ENCODE measurements around the gene UBD.

UBD gene

DNA sequence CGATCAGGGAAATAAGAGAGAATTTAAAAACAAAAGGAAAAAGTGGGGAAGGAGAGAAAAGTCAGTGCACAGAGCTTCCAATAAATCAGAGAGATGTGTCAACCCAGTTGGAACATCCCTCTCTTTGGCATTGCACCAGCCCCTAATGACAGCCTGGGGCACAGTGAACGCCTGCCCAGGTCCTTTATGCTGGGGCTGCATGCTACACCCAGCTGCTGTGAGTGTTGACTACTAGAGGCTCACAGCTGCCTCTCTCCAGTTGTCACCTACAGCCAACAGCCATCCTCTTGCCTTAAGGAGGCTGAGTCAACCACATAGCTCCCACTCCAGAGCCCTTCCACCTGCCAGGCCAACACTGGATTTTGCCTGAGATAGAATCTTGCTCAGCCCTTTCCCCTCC is 44.4 kb upstream of the UBD start (continued):
- TF ChIP-seq, protein P1, sequence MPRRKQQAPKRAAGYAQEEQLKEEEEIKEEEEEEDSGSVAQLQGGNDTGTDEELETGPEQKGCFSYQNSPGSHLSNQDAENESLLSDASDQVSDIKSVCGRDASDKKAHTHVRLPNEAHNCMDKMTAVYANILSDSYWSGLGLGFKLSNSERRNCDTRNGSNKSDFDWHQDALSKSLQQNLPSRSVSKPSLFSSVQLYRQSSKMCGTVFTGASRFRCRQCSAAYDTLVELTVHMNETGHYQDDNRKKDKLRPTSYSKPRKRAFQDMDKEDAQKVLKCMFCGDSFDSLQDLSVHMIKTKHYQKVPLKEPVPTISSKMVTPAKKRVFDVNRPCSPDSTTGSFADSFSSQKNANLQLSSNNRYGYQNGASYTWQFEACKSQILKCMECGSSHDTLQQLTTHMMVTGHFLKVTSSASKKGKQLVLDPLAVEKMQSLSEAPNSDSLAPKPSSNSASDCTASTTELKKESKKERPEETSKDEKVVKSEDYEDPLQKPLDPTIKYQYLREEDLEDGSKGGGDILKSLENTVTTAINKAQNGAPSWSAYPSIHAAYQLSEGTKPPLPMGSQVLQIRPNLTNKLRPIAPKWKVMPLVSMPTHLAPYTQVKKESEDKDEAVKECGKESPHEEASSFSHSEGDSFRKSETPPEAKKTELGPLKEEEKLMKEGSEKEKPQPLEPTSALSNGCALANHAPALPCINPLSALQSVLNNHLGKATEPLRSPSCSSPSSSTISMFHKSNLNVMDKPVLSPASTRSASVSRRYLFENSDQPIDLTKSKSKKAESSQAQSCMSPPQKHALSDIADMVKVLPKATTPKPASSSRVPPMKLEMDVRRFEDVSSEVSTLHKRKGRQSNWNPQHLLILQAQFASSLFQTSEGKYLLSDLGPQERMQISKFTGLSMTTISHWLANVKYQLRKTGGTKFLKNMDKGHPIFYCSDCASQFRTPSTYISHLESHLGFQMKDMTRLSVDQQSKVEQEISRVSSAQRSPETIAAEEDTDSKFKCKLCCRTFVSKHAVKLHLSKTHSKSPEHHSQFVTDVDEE (CRISPR knock-in tag; IDR thresholded peaks at IDR 0.05): no peak
- TF ChIP-seq SNAI2 (CRISPR knock-in tag; IDR thresholded peaks at IDR 0.05): no peak
- no peak for TF ChIP-seq TCF4 (CRISPR knock-in tag; IDR thresholded peaks at IDR 0.05; ENCODE audit: borderline replicate concordance)

GRCh38 chr6:29603456-29603855 is 43.9 kb upstream of the UBD start:
- TF ChIP-seq ZNF8 (CRISPR knock-in tag; IDR thresholded peaks at IDR 0.05) (no peak), SNAI2 (CRISPR knock-in tag; IDR thresholded peaks at IDR 0.05) (no peak), ZFP3 (CRISPR knock-in tag; IDR thresholded peaks at IDR 0.05) (no peak), ISL1 (CRISPR knock-in tag; IDR thresholded peaks at IDR 0.05) (no peak), ARNTL (CRISPR knock-in tag; IDR thresholded peaks at IDR 0.05; ENCODE audit: borderline replicate concordance, low read depth) (no peak), PPARA (CRISPR knock-in tag; IDR thresholded peaks at IDR 0.05; ENCODE audit: borderline replicate concordance) (no peak), ZNF565 (CRISPR knock-in tag; conservative IDR thresholded peaks at IDR 0.05; ENCODE audit: low read depth) (no peak), TOX (CRISPR knock-in tag; IDR thresholded peaks at IDR 0.05; ENCODE audit: borderline replicate concordance) (no peak)
- ATAC-seq: no peak

- TF ChIP-seq RARB (CRISPR knock-in tag; IDR thresholded peaks at IDR 0.05) (no peak), ZFP30 (CRISPR knock-in tag; IDR thresholded peaks at IDR 0.05) (no peak), CSDC2 (CRISPR knock-in tag; IDR thresholded peaks at IDR 0.05) (no peak), ARNTL (CRISPR knock-in tag; IDR thresholded peaks at IDR 0.05; ENCODE audit: borderline replicate concordance, low read depth) (no peak), ZNF8 (CRISPR knock-in tag; IDR thresholded peaks at IDR 0.05) (no peak), PPARA (CRISPR knock-in tag; IDR thresholded peaks at IDR 0.05; ENCODE audit: borderline replicate concordance) (no peak)
- ATAC-seq: peak; percentile 63
Measured at GRCh38 chr6:29602564-29603361, 43.2 kb upstream of the UBD start.

- ATAC-seq: no peak
- TF ChIP-seq ARNTL (CRISPR knock-in tag; IDR thresholded peaks at IDR 0.05; ENCODE audit: borderline replicate concordance, low read depth) (no peak), GLIS3 (CRISPR knock-in tag; IDR thresholded peaks at IDR 0.05) (no peak), PATZ1 (CRISPR knock-in tag; IDR thresholded peaks at IDR 0.05; ENCODE audit: borderline replicate concordance) (no peak), RARB (CRISPR knock-in tag; IDR thresholded peaks at IDR 0.05) (no peak), CSDC2 (CRISPR knock-in tag; IDR thresholded peaks at IDR 0.05) (no peak), ZNF70 (CRISPR knock-in tag; IDR thresholded peaks at IDR 0.05) (no peak), ZNF565 (CRISPR knock-in tag; conservative IDR thresholded peaks at IDR 0.05; ENCODE audit: low read depth) (no peak)
Measured at GRCh38 chr6:29598172-29598747, 38.7 kb upstream of the UBD start.

DNA sequence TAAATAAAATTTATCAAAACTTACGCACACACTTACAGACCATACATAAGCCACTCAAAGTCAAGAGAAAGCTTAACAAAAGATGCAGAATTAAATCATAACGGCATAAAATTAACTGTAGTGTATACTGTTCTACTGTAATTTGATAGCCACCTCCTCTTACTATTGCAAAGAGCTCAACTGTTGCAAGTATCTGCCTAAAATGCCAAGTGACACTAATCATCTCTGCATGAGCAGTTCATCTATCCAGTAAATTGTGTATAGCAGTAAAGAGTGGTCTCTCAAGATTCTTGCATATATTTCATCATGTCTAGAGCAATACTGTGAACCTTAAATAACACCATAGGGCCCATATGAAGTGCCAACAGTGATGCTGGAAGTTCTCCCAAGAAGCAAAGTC is 37.7 kb upstream of the UBD start:
- no peak; the same call in 2 of the 3 replicates for ATAC-seq
- TF ChIP-seq CSDC2 (CRISPR knock-in tag; IDR thresholded peaks at IDR 0.05) (no peak), CSRNP3 (CRISPR knock-in tag; IDR thresholded peaks at IDR 0.05) (no peak), ISL1 (CRISPR knock-in tag; IDR thresholded peaks at IDR 0.05) (no peak), POU6F1 (CRISPR knock-in tag; IDR thresholded peaks at IDR 0.05; ENCODE audit: borderline replicate concordance, low read depth) (no peak), RARB (CRISPR knock-in tag; IDR thresholded peaks at IDR 0.05) (no peak), BACH2 (CRISPR knock-in tag; IDR thresholded peaks at IDR 0.05; ENCODE audit: borderline replicate concordance) (no peak), ZNF70 (CRISPR knock-in tag; IDR thresholded peaks at IDR 0.05) (no peak), TOX (CRISPR knock-in tag; IDR thresholded peaks at IDR 0.05; ENCODE audit: borderline replicate concordance) (no peak), GLIS3 (CRISPR knock-in tag; IDR thresholded peaks at IDR 0.05) (no peak), TCF4 (CRISPR knock-in tag; IDR thresholded peaks at IDR 0.05; ENCODE audit: borderline replicate concordance) (no peak), ESRRG (CRISPR knock-in tag; IDR thresholded peaks at IDR 0.05) (no peak), ZNF8 (CRISPR knock-in tag; IDR thresholded peaks at IDR 0.05) (no peak)
- TF ChIP-seq, protein P1 (CRISPR knock-in tag; IDR thresholded peaks at IDR 0.05): no peak

Data from SK-N-SH treated with all-trans-retinoic acid at 6 μM for 48 hours (cell line).